HG02970 (cell line): Measurements from ENCODE around the gene UGT1A7.
"Not testable (repeated sequence)": the region's sequence is repeated elsewhere in the genome, so short reads cannot be mapped to it uniquely, and the experiment has no call there.

Experiments used
- ATAC-seq: cut with Tn5 transposase; IDR thresholded peaks from one replicate; pipeline ENCODE4 v1.9.1; 2021; ENCODE audit warnings: mild to moderate bottlenecking, moderate library complexity, moderate number of reproducible peaks; ENCODE audit not compliant: unreplicated experiment, low FRiP score

UGT1A7 gene

DNA sequence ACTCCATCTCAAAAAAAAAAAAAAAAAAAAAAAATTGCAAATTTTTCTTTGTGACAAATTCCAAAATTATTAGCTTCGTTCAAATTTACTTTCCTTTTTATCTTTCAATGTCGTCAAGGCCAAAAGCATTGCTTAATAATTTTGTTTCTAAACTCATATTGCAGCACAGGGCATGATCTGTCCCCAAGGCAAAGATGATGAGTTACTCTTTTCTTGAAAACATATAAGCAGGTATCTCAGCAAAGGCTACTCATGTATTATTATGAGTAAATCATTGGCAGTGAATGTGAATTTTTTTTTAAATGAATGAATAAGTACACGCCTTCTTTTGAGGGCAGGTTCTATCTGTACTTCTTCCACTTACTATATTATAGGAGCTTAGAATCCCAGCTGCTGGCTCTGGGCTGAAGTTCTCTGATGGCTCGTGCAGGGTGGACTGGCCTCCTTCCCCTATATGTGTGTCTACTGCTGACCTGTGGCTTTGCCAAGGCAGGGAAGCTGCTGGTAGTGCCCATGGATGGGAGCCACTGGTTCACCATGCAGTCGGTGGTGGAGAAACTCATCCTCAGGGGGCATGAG, at the start of gene UGT1A7:
Gene UGT1A7 (plus strand): TSS at position 381 of the 579 bp plus-strand sequence. CDS start 37 bp downstream, at position 418.
- ATAC-seq: no peak

DNA sequence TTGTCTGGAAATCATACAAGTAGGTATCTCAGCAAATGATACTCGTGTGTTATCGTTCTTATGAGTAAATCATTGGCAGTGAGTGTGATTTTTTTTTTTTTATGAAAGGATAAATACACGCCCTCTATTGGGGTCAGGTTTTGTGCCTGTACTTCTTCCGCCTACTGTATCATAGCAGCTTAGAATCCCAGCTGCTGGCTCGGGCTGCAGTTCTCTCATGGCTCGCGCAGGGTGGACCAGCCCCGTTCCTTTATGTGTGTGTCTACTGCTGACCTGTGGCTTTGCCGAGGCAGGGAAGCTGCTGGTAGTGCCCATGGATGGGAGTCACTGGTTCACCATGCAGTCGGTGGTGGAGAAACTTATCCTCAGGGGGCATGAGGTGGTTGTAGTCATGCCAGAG, 45.4 kb upstream of the UGT1A7 start, which contains the start of gene UGT1A10:
Gene UGT1A10 (plus strand): TSS at position 143 of the 400 bp plus-strand sequence. CDS start 75 bp downstream, at position 218.
- not testable (repeated sequence) for ATAC-seq

DNA sequence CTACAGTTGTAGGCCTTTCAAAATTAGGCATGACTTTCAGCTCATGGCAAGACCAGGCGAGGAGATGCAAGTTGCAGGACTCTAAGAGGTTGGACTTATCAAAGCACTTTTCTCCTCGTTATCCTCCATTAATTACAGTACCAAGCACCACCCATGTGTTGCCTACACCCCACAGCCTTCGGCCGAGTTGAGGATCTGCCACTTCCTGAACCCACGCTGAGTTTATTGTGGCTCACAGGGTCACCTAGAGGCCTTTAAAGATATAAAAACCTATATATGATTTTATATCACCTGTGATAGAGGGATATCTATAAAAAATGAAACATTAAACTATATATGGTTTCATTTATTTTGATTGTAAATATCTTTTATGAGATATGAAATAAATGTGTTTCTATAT, 42.9 kb upstream of the UGT1A7 start:
- ATAC-seq: no peak

DNA sequence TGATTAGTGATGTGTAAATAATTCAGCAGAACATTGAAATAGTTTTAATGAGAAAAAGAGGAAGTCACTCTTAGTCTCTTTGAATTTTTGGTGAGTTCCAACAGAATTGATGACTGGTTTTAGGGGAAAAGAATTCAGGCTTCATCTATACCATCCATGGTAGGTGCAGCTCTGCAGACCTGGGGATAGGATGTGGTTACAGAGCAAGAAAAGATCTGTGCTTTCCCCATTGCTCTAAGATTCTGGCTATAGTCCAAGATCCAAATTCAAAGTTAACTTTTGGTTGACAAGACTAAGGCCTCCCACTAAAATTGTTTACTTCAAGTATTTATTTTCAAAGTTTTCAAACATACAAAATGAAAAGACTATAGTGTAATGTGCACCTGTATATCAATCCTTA, 41.8 kb upstream of the UGT1A7 start:
- ATAC-seq: no peak

DNA sequence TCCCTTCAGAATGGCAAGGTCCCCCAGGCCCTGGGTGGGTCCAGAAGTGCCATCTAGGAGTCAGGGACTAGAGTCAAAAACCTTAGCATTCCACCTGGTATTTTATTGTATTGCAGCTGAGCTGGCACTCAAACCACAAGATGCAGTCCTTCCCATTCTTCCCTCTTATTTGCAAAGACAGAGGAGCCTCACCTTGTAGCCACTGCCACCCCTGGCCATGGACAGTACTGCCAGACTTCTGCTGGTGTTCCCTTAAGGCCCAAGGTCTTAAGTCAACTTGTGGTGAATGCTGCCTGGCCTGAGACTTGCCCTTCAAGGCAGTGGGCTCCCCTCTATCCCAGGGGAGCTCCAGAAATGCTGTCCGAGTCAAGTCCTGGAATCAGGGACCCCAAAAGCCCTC, 38.6 kb upstream of the UGT1A7 start:
- no peak for ATAC-seq

DNA sequence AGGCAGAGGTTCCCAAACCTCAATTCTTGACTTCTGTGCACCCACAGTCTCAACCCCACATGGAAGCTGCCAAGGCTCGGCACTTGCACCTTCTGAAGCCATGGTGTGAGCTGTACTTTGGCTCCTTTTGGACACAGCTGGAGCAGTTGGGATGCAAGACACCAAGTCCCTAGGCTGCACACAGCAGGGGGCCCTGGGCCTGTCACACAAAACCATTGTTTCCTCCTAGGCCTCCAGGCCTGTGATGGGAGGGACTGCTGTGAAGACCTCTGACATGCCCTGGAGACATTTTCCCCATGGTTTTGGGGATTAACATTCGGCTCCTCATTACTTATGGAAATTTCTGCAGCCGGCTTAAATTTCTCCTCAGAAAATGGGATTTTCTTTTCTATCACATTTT, 35.7 kb upstream of the UGT1A7 start:
- not testable (repeated sequence) for ATAC-seq

DNA sequence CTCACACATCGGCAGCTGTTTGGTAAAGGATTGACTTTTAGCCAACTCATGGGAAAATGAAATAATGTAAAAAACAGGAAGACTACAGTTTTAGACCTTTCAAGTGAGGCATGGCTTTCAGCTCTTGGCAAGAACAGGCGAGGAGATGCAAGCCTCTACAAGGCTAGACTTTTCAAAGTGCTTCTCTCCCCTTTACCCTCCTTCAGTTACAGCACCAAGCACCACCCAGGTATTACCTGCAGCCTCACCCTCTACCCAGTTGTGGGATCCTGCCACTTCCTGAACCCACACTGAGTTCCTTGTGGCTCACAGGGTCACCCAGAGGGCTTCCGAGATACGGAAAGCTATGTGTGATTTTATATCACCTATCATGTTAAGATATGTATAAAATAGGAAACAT, 30.7 kb upstream of the UGT1A7 start:
- no peak for ATAC-seq

DNA sequence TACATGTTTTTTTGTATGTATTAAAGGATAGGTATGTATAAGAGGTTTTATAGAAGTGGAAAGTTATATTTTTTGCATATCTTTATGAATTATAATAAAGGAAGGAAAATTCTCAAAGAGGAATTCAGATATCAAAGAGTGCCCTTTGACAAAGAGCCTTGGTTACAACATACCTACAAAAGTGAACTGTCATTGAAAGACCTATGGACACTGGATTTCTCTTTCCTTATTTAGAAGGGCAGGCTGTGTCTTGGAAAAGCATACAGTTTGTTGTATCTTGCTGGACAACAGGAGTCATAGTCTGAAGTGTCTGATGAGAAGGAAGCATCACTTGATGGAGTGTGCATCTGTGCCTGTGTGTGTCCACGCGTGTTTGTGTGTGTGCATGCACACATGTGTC, 30.3 kb upstream of the UGT1A7 start:
- no peak for ATAC-seq

DNA sequence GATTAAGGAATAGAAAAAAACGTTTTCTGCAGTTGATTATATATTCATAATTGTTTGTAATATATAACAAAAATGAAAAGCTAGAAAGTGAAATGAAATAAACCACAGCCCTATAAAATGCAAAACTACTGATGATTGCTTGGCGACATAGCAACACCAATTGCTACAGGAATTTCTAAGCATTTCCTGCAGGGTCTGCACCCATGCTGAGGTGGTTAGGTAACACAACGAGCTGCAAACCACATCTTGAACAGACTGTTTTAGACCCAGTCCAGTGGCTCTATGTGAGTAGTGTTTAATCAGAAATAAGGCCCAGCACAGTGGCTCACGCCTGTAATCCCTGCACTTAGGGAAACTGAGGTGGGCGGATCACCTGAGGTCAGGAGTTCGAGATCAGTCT, 27.2 kb upstream of the UGT1A7 start:
- no peak for ATAC-seq

DNA sequence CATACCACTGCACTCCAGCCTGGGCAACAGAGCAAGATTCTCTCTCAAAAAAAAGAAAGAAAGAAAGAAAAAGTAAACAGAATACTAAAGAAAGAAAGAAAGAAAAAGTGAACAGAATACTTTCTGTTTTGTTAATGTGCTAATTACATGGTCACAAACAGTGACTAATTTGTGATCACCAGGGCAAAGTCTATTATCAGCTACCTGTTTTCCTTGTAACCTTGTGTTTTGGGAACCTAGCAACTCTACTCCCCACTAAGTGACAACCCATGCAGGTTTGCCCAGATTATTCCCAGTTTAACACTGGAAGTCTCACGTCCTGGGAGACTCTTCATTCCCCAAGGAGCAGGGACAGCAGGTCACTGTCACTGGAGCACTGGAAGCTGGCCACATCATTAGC, 26.7 kb upstream of the UGT1A7 start:
- ATAC-seq: no peak

DNA sequence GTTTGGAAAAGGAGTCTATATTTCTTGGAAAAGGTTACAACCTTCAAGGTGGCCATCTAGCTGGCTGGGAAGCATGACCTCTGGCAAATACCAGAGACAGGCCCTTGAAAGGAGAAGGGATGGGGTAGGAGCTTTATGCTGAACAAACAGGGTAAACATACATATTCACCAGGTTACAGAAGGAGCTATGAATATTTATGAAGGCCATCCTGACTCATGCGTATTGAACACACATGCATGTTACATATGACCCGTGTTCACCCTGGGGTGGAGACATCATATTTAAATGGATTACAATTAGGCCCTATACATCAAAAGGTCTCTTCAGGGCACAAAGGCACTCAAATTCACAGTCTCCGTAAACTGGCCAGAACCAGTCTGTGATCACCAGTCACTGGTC, 25.8 kb upstream of the UGT1A7 start:
- ATAC-seq: not testable (repeated sequence)

DNA sequence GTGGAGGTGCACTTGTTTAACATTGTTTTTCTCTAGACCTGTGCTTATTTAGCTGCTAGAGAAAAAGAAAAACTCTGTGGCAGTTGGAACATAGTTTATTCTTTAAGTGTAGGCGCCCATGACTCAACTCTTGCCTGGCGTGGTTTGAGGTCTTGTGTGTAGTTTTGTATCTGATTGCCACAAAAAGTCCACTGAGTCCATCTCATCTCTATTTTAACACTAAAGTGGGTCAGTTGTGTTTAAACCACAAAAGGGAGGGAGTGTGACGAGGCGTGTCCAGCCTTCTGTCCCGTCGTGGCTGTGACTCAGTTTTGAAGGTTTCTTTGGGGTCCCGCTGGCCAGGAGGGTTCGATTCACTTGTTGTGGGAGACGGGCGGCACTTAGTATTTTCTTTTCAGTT, 25.3 kb upstream of the UGT1A7 start:
- ATAC-seq: no peak

DNA sequence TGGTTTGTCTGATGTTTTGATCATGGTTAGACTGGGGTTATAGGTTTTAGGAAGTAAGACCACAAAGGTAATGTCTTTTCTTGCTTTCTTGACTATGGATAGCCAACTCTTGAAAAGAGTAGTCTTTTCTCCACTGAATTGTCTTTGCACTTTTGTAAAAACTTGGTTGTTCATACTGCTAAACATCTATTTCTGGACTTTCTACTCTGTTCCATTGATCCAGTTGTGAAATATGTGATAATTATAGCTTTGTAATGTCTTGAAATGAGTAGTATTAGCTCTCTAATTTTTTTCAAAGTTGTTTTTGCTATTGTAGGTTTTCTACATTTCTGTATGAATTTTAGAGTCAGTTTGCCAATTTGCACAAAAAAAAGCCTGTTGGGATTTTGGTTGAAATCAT, 23.1 kb upstream of the UGT1A7 start:
- ATAC-seq: no peak

DNA sequence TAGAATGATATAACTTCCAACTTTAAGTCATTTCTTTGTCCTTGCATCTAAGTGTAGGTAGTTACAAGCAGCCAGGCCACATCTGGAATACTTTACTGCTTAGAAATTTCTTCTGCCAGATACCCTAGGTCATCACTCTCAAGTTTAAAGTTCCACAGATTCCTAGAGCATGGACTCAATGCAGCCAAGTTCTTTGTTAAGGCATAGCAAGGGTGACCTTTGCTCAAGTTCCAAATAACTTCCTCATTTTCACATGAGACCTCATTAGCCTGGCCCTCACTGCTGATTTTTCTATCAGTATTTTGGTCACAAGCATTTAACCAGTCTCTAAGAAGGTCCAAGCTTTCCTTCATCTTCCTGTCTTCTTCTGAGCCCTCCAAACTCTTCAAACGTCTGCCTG, 17.8 kb upstream of the UGT1A7 start:
- no peak for ATAC-seq

DNA sequence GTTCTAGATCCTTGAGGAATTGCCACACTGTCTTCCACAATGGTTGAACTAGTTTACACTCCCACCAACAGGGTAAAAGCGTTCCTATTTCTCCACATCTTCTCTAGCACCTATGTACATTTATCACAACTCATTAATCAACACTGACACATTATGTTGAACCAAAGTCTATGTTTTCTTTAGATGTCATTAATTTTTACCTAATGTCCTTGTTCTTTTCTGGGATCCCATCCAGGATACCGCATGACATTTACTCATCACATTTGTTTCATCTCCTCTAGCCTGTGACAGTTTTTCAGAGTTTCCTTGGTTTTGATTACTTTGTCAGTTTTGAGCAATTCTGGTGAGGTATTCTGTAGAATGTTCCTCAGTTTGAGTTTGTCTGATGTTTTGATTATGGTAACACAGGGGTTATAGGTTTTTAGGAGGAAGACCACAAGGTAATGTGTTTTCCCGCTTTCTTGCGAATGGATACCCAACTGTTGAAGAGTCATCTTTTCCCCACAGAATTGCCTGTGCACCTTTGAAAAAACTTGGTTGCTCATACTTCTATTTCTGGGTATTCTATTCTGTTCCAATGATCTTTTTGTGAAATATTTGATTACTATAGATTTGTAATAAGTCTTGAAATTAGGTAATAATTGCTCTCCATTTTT, 13.0 kb upstream of the UGT1A7 start:
- no peak for ATAC-seq

DNA sequence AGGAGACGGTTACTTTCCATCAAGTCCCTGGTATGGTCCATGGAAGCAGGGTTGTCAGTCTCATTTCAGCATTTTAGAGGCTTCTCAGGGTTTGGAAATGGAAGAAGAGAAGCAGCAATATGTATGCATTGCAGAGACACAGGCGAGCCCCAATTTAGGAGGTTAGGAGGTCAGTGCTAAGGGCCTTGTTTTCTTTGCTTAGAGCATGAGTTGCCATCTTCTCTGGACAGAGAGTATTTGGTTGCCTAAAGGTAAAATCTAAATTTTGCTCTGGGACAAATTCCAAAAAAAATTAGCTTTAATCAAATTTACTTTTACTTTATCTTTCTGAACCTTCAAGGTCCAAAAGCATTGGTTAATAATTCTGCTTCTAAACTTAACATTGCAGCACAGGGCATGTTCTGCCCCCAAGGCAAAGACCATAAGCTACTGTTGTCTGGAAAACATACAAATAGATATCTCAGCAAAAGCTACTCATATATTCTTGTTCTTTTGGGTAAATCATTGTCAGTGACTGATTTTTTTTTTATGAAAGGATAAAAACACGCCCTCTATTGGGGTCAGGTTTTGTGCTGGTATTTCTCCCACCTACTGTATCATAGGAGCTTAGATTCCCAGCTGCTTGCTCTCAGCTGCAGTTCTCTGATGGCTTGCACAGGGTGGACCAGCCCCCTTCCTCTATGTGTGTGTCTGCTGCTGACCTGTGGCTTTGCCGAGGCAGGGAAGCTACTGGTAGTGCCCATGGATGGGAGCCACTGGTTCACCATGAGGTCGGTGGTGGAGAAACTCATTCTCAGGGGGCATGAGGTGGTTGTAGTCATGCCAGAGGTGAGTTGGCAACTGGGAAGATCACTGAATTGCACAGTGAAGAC, 10.2 kb upstream of the UGT1A7 start, which contains the start of gene UGT1A9:
Gene UGT1A9 (plus strand): TSS at position 609 of the 872 bp plus-strand sequence. CDS start 37 bp downstream, at position 646.
- no peak for ATAC-seq

DNA sequence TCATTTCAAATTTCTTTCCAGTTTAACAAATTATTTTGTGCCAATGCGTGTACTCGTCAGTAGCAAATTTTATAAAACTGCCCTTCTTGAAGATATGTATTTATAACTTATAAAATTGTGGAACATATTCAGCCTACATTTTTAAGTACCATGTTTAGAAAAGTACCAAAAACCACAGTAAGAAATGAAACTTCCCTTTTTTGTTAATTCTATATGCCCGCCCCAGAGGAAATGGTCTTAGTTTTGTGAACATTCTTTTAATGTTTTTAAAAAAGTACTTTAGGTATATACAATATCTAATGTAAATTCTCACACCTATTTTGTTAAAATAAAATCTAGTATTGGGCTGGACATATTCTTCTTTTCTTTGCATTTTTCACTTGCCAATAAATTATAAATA, 8.8 kb upstream of the UGT1A7 start:
- no peak for ATAC-seq

DNA sequence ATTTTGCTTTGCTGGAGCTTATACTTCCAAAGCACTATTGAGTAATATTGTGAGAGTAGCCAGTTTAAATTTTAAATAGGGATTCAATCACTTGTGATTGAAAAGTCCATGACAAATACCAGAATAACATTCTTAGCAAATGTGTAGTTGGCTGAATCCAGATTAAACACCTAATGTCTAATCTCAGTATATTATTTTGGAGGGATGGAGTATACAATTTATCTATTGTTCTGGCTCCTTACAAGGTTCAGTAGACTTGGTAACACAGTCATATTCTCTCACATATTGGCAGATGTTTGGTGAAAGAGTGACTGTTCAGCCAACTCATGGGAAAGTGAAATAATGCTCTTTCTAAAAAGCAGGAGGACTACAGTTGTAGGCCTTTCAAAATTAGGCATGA, 7.8 kb upstream of the UGT1A7 start:
- no peak for ATAC-seq

DNA sequence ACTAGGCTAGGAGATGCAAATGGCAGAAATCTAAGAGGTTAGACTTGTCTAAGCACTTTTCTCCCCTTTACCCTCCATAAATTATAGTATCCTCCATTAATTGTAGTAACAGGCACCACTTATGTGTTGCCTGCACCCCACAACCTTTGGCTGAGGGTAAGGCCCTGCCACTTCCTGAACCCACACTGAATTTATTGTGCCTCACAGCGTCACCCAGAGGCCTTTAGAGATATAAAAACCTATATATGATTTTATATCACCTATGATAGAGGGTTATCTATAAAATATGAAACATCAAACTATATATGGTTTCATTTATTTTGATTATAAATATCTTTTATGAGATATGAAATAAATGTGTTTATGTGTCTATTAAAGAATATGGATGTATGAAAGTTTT, 7.4 kb upstream of the UGT1A7 start:
- no peak for ATAC-seq

DNA sequence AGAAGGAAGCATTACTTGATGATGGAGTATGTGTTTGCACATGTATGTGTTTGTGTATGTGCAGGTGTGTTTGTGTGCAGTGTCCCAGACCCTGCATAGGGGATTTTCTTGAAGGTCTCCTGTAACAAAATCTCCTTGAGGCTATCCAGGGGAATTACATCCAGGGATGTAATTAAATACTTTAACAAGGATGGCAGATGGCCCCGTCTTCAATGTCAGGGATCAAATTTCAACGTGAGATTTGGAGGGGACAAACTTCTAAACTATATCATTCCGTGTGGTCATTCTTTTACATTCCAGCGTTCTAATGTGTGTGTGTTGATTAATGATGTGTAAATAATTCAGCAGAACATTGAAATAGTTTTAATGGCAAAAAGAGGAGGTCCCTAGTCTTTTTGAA, 6.7 kb upstream of the UGT1A7 start:
- no peak for ATAC-seq

DNA sequence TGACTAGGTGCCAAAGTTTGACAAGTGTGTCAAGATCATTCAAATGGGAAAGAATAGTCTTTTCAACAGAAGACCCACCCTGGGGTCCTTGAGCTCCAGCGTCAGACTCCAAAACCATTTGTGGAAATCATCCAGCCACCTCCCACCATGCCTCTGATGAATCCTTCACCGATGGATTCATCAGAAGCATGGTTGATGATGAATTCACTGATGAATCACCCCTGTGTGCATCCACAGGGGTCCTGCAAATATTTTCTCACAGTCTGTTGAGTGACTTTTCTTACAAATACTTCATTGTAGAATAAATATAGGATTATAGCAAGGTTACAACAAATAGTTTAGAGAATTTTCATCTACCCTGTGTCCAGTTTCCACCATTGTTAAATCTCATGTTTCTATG, 5.7 kb upstream of the UGT1A7 start:
- ATAC-seq: no peak
